DMS153 treated with DMSO at 0.1 percent for 48 hours (cell line): ENCODE measurements around the gene ABCC5.

Experiments used
- DNase-seq: peaks from one replicate; lab custom pipeline; 2025; ENCODE audit not compliant: unreplicated experiment; lab: John Stamatoyannopoulos, UW

Gene ABCC5

GRCh38 chr3:183981990-183982644 is 35.6 kb downstream of the ABCC5 start:
- DNase-seq = no peak

GRCh38 chr3:183980403-183980802 is 37.3 kb downstream of the ABCC5 start:
- DNase-seq = no peak

GRCh38 chr3:183975981-183976662 is 41.6 kb downstream of the ABCC5 start:
- DNase-seq = no peak

DNA sequence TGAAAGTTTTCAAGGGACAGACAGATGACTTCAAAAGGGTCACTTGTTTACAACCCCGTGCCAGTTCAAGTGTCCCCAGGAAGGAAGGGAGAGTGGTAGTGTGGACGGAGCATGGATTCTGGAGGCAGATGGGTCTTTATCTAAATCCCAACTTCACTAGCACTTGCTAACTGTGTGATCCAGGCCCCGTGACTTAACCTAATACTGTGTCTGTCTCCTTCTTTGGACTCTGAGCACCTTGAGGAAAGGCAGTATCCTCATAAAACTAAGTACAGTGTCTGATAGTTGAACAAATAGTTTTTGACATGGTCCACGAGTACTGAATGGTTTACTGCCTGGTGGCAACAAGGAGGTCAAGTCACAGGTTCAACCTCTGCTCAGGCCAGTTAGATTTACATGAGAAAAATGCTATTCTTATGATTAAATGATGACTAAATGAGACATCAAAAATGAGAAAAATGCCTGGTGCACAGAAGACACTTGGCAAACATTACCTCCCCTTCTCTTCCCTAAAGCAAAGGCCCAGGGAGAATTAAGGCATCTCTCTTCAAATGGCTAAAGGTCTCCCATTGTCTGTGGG is 48.9 kb downstream of the ABCC5 start:
- no peak for DNase-seq

- no peak for DNase-seq
These were observed 50.0 kb downstream of the ABCC5 start for GRCh38 chr3:183967693-183968092.

- DNase-seq = no peak
These were observed 51.3 kb downstream of the ABCC5 start for GRCh38 chr3:183966361-183966791.

GRCh38 chr3:183962807-183963206 is 54.9 kb downstream of the ABCC5 start:
- no peak for DNase-seq

DNA sequence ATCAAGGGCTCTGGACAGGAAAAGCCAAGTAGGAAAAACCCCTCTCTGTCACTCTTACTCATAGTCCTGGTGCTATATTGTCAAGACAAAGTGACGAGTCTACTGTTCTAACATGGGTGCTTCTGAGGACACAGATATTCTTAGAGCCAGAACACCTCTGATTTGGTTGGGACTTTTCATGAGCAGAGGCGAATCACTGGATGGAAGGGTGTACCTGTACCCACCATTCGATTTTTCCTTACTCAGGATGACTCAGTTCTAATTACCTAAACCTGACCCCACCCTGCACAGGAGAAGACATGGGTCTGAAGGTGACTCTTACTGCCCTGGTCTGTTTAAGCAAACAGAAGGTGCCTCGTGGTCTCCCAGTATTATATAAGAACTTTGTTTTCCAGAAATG is 58.5 kb downstream of the ABCC5 start:
- no peak for DNase-seq

DNA sequence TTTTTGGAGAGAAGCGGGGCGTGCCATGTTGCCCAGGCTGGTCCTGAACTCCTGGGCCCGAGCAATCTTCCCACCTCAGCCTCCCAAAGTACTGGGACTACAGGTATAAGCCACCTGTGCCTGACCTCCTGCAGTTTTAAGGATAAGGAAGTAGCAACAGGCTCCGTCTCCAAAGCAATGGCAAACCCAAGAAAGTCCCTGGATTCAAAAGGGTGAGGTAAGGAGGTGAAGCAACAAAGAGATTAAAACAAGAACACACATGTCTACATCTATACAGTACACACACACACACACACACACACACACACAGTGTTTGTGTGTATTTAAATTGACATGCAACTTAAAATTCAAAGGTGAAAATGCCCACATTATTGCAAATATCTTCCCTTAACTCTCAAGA is 58.9 kb downstream of the ABCC5 start:
- DNase-seq = no peak

DNA sequence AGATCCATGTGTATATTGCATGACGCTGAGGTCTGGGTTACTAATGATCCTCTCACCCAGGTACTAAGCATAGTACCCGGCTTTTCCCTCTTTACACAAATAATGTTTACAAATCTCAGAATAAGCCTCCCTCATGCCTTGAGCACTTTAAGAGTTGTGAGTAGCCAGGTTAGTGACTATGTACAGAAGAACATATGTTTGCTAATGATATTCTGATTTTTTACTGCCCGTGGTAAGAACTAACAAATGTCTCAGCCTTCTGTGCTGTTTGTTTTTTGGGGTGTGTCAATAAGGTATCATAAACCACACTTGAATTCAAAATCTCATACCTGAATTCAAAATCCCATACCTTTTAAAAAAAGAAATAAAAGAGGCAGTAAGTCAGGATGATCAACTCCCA is 59.5 kb downstream of the ABCC5 start:
- no peak for DNase-seq

- no peak for DNase-seq
These were observed 62.8 kb downstream of the ABCC5 start for GRCh38 chr3:183954875-183955274.

- DNase-seq = no peak
These were observed 64.1 kb downstream of the ABCC5 start for GRCh38 chr3:183953471-183954070.

DNA sequence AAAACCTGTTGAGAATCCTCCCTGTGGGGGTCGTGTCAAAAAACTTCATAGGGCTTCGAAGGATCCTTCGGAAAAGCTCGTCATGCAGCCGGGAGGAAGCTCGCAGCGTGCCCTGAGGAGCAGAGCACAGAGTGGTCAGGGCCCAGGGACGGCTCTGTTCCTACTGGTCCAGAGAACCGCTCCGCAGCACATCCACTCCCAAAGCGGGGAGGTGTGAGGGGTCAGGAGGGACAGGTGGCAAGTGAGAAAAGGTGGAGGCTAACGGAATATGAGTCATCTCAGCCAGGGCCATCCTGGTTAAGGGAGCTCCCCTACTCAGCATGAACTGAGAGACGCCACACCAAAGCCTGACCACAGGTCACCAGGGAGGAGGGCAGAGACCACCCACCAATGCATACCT is 66.2 kb downstream of the ABCC5 start:
- DNase-seq = no peak

DNA sequence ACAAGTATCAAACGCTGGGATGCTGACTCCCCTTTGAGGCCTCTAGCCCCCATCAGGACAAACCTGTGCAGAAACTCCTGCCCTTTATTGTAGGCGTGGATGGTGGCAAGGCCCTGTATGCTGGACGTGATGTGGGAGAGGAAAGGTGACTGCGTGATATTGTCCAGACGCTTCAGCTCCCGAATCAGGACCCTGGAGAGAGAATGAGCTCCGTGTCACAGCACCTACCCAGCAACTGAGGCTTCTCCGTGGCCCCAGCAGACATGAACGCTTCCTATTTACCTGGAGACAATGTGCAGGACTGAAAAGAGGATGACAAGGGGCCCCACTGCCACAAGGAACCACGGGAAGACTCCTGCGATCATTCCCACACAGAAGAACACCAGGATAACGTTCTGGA is 68.0 kb downstream of the ABCC5 start:
- no peak for DNase-seq

GRCh38 chr3:183946037-183946436 is 71.6 kb downstream of the ABCC5 start:
- DNase-seq = no peak

- no peak for DNase-seq
These were observed 72.9 kb downstream of the ABCC5 start for GRCh38 chr3:183944775-183945174.

DNA sequence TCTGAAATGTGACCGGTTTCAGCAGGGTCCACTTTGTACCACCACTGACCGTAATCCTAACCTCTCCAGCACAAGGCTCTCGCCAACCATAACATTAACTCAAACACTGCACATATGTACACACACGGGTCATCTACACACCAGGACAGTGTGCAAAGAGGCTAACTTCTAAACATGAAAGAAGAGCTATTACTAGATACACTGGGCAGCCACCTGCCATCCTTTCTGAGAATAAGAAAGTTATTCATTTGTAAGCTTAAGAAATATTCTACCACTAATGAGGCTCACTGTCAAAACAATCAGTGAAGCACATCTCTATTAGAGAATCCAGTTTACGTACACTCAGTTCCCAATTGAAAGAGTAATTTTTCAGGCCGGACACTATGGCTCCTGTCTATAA is 73.9 kb downstream of the ABCC5 start:
- DNase-seq = no peak

GRCh38 chr3:183941216-183941615 is 76.5 kb downstream of the ABCC5 start:
- no peak for DNase-seq

- DNase-seq = no peak
These were observed 79.9 kb downstream of the ABCC5 start for GRCh38 chr3:183937601-183938286.

DNA sequence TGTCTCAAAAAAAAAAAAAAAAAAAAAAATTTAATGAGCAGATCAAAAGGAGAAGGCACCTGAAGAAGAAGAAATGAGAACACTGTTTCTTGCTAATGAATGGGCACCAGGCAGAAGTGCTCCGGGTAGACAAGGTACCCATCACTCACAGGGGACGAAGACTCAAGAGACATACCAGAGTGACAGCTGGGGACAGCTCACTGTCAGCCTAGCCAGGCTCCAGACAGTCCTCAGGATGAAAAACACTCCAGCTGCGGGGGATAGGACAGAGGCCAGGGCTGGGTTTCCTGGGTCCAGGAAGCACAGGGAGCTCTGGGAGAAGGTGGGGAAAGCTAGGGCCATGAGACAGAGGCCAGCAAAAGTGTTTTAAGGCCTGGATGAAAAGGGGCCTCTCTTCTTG is 84.5 kb downstream of the ABCC5 start:
- DNase-seq = no peak

- DNase-seq = no peak
These were observed 85.8 kb downstream of the ABCC5 start for GRCh38 chr3:183931881-183932280.

DNA sequence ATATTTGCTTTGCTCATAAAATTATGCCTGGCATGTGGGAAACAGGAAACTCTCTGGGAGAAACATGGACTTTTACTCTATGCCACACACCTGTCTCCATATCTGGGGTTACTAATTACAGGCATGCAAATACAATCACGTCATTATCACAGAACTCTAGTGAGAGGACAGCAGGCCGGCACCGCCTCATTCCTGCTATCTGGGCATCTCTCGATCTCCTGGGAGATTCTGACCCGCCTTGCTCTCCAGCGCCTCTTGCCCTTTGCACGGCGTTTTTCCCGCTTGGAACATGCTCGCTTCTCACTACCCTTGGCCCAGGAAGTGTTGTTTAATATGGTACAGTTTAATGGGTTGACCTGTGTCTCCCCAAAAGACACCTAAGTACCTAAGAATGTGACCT is 87.6 kb downstream of the ABCC5 start:
- DNase-seq = no peak
